Measurements from ENCODE around the gene TMEM229B. TPM values are rescaled to one million over a fixed set of nuclear protein-coding genes. Genes with fewer than 3 reads are reported as not detected.

The TMEM229B gene
- total and polyA plus RNA-seq, 2 of the 4 experiments (the other 2 are of a cell fraction), result under 0.01 TPM; not detected in 1

DNA sequence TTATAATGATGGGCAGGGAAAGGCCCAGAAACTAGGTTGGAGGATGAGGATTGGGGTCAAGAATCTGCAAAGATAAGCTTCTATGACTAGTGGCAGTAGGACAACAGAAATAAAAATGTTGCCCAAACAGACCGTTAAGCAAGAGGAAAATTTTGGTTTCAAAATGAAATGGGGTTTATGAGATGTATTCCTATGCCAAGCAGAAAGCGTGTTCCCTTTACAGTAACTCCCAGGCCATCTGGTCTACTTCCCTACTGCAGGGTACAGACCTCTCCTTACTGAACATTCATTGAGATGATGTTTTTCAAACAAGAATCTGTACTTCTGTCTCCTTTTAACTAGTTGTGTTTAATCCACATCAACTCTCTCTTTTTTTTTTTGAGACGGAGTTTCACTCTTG is 20.4 kb upstream of the TMEM229B start:
- DNase-seq (no peak), ATAC-seq (ENCODE audit: low read depth) (no peak)
- no peaks in the 10 kb centered on the region for H3K9me3 ChIP-seq (ENCODE audit: control insufficient read depth, insufficient read depth, low read length)
- no peaks in the 10 kb centered on the region for H3K4me1 ChIP-seq (ENCODE audit: control insufficient read depth, insufficient read depth, low read length)
- H3K79me1 ChIP-seq (ENCODE audit: low read depth in 1 of 2, low read length in 2 of 2), result no peaks in the 10 kb centered on the region
- no peak overlapping the region for H4K8ac ChIP-seq (ENCODE audit: low read depth in 2 of 2, low read length in 2 of 2)
- no peak overlapping the region for H3K27ac ChIP-seq (ENCODE audit: insufficient read depth, low read length)
- H3K27me3 ChIP-seq (ENCODE audit: control insufficient read depth, insufficient read depth, low read length), result peaks cover 37% of the 10 kb centered on the region
- H3K18ac ChIP-seq (ENCODE audit: low read depth, low read length), result no peak overlapping the region
- no peak overlapping the region for H4K91ac ChIP-seq (ENCODE audit: insufficient read depth, low read depth, low read length)
- H2BK15ac ChIP-seq (ENCODE audit: low read depth, low read length), result no peak overlapping the region
- no peak overlapping the region for H2AK5ac ChIP-seq (ENCODE audit: low read depth, low read length)
- H3K14ac ChIP-seq (replicated peaks; ENCODE audit: low read depth, low read length), result no peak overlapping the region
- H2AK9ac ChIP-seq (replicated peaks; ENCODE audit: low read depth, low read length, poor library complexity), result no peak overlapping the region
- H3K4ac ChIP-seq (ENCODE audit: low read depth, low read length), result no peak overlapping the region
- H3K4me2 ChIP-seq (ENCODE audit: low read depth, low read length), result no peak overlapping the region
- no peak overlapping the region for H4K5ac ChIP-seq (ENCODE audit: low read depth, low read length)
- H4K20me1 ChIP-seq (ENCODE audit: insufficient read depth, low read length), result no peaks in the 10 kb centered on the region
- ChIA-PET POLR2A (ENCODE audit: unreplicated experiment) (no interaction called here), CTCF (interaction anchor here (1.0 to 1.1 kb wide), 2 partner anchors 18 to 82 kb away, joined by 3 read pairs; no protein-coding TSS in a partner anchor)
- no peak overlapping the region for H3K23ac ChIP-seq (ENCODE audit: low read depth, low read length)
- no peak overlapping the region for H2BK5ac ChIP-seq (ENCODE audit: low read depth, low read length, poor library complexity, severe bottlenecking)
- no peak overlapping the region for H3K56ac ChIP-seq (ENCODE audit: extremely low read depth, insufficient read depth, low read length)
- TF ChIP-seq RCOR1 (IDR thresholded peaks at IDR 0.05; ENCODE audit: insufficient replicate concordance, low read length), result no peak
- no peak for TF ChIP-seq FOS (IDR thresholded peaks at IDR 0.05; ENCODE audit: low read depth, low read length)
- TF ChIP-seq CEBPB (IDR thresholded peaks at IDR 0.05; ENCODE audit: low read depth, low read length), result no peak
- no peak for TF ChIP-seq MAZ (IDR thresholded peaks at IDR 0.05; ENCODE audit: borderline replicate concordance, low read depth, low read length)
- TF ChIP-seq, protein P1, sequence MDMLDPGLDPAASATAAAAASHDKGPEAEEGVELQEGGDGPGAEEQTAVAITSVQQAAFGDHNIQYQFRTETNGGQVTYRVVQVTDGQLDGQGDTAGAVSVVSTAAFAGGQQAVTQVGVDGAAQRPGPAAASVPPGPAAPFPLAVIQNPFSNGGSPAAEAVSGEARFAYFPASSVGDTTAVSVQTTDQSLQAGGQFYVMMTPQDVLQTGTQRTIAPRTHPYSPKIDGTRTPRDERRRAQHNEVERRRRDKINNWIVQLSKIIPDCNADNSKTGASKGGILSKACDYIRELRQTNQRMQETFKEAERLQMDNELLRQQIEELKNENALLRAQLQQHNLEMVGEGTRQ (IDR thresholded peaks at IDR 0.05; ENCODE audit: low read depth, low read length), result no peak
- TF ChIP-seq RAD21 (IDR thresholded peaks at IDR 0.05; ENCODE audit: low read length), result no peak
- TF ChIP-seq MAFK (IDR thresholded peaks at IDR 0.05; ENCODE audit: low read depth, low read length), result no peak
- no peak for TF ChIP-seq NFE2L2 (IDR thresholded peaks at IDR 0.05; ENCODE audit: low read depth, low read length)
- no peak for TF ChIP-seq MXI1 (IDR thresholded peaks at IDR 0.05; ENCODE audit: borderline replicate concordance, low read depth, low read length)
- no peak for TF ChIP-seq RFX5 (IDR thresholded peaks at IDR 0.05; ENCODE audit: low read depth, low read length)
- TF ChIP-seq, protein P2, sequence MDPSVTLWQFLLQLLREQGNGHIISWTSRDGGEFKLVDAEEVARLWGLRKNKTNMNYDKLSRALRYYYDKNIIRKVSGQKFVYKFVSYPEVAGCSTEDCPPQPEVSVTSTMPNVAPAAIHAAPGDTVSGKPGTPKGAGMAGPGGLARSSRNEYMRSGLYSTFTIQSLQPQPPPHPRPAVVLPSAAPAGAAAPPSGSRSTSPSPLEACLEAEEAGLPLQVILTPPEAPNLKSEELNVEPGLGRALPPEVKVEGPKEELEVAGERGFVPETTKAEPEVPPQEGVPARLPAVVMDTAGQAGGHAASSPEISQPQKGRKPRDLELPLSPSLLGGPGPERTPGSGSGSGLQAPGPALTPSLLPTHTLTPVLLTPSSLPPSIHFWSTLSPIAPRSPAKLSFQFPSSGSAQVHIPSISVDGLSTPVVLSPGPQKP (IDR thresholded peaks at IDR 0.05; ENCODE audit: borderline replicate concordance, low read depth, low read length), result no peak
- TF ChIP-seq CHD1 (IDR thresholded peaks at IDR 0.05; ENCODE audit: low read depth, low read length), result no peak
- no peak for TF ChIP-seq BHLHE40 (IDR thresholded peaks at IDR 0.05; ENCODE audit: low read depth, low read length)
- no peak for TF ChIP-seq POLR2A (IDR thresholded peaks at IDR 0.05; ENCODE audit: low read depth, low read length)
- TF ChIP-seq, protein P3, sequence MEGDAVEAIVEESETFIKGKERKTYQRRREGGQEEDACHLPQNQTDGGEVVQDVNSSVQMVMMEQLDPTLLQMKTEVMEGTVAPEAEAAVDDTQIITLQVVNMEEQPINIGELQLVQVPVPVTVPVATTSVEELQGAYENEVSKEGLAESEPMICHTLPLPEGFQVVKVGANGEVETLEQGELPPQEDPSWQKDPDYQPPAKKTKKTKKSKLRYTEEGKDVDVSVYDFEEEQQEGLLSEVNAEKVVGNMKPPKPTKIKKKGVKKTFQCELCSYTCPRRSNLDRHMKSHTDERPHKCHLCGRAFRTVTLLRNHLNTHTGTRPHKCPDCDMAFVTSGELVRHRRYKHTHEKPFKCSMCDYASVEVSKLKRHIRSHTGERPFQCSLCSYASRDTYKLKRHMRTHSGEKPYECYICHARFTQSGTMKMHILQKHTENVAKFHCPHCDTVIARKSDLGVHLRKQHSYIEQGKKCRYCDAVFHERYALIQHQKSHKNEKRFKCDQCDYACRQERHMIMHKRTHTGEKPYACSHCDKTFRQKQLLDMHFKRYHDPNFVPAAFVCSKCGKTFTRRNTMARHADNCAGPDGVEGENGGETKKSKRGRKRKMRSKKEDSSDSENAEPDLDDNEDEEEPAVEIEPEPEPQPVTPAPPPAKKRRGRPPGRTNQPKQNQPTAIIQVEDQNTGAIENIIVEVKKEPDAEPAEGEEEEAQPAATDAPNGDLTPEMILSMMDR (conservative IDR thresholded peaks at IDR 0.05; ENCODE audit: low read depth, low read length), result no peak
- H2AFZ ChIP-seq (replicated peaks; ENCODE audit: low read length, poor library complexity), result no peak overlapping the region
- no TSS peak for BruUV-seq (replicated peaks)
- dilution Hi-C loops (cut with HindIII; ENCODE audit: low sequenced_read_pairs, unreplicated experiment) (no loop called here), in situ Hi-C loops (cut with MboI; ENCODE audit: low sequenced_read_pairs) (no loop called here), intact Hi-C loops (cut with micrococcal nuclease) (no loop called here)
- H3K36me3 ChIP-seq (ENCODE audit: control insufficient read depth, insufficient read depth, low read length), result no peaks in the 10 kb centered on the region
- H3K9me1 ChIP-seq (ENCODE audit: insufficient read depth, low read length), result no peaks in the 10 kb centered on the region
- no peak overlapping the region for H2BK20ac ChIP-seq (ENCODE audit: low read depth, low read length)
- no peak overlapping the region for H3K9ac ChIP-seq (ENCODE audit: low read depth, low read length)
- no peak overlapping the region for H3K4me3 ChIP-seq (ENCODE audit: insufficient read depth, low read depth, low read length)
- 80% methylated on average over 1 of the region's 3 CpGs; no CpG with 5 or more reads in 1 of the 2 experiments for WGBS, 2 experiments (ENCODE audit: extremely low coverage in 2 of 2, insufficient read length in 1 of 2)
- H2BK120ac ChIP-seq (ENCODE audit: low read depth, low read length), result no peak overlapping the region
